ENCODE data around the gene VSNL1. TPM values are rescaled to one million over a fixed set of nuclear protein-coding genes. Genes with fewer than 3 reads are reported as not detected.

The VSNL1 gene
- total and polyA plus RNA-seq, 11 donors, result 2.6 to 26.3 (median 19.3) TPM

- no peak overlapping the region for H3K27ac ChIP-seq
- 93 to 96% (median 95%) methylated on average over 2 of the region's 2 CpGs for WGBS, 4 donors
- TF ChIP-seq POLR2A (IDR thresholded peaks at IDR 0.05), result no peak
- TF ChIP-seq, protein P1, sequence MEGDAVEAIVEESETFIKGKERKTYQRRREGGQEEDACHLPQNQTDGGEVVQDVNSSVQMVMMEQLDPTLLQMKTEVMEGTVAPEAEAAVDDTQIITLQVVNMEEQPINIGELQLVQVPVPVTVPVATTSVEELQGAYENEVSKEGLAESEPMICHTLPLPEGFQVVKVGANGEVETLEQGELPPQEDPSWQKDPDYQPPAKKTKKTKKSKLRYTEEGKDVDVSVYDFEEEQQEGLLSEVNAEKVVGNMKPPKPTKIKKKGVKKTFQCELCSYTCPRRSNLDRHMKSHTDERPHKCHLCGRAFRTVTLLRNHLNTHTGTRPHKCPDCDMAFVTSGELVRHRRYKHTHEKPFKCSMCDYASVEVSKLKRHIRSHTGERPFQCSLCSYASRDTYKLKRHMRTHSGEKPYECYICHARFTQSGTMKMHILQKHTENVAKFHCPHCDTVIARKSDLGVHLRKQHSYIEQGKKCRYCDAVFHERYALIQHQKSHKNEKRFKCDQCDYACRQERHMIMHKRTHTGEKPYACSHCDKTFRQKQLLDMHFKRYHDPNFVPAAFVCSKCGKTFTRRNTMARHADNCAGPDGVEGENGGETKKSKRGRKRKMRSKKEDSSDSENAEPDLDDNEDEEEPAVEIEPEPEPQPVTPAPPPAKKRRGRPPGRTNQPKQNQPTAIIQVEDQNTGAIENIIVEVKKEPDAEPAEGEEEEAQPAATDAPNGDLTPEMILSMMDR (IDR thresholded peaks at IDR 0.05), result no peak
- no peaks in the 10 kb centered on the region for H3K27me3 ChIP-seq
- DNase-seq (no peak), ATAC-seq (no peak)
- H3K4me3 ChIP-seq, result no peak overlapping the region
- no peaks in the 10 kb centered on the region for H3K9me3 ChIP-seq
- no peaks in the 10 kb centered on the region for H3K36me3 ChIP-seq
- peaks cover 0 to 13% (median 2%) of the 10 kb centered on the region in 12 donors for H3K4me1 ChIP-seq
- intact Hi-C loops (cut with DNase I), result no loop called here
These were observed 47.5 kb downstream of the VSNL1 start for GRCh38 chr2:17588031-17588430.

- TF ChIP-seq, protein P1 (IDR thresholded peaks at IDR 0.05), result no peak
- TF ChIP-seq POLR2A (IDR thresholded peaks at IDR 0.05), result no peak
- no peaks in the 10 kb centered on the region for H3K36me3 ChIP-seq
- H3K9me3 ChIP-seq, result no peaks in the 10 kb centered on the region
- DNase-seq (no peak), ATAC-seq (no peak)
- intact Hi-C loops (cut with DNase I), result no loop called here
- peaks cover 0 to 4% (median 0%) of the 10 kb centered on the region in 12 donors for H3K4me1 ChIP-seq
- no peak overlapping the region for H3K4me3 ChIP-seq
- 86 to 93% (median 90%) methylated on average over 2 of the region's 2 CpGs for WGBS, 4 donors
- H3K27me3 ChIP-seq, result no peaks in the 10 kb centered on the region
- no peak overlapping the region for H3K27ac ChIP-seq
These were observed 49.0 kb downstream of the VSNL1 start for GRCh38 chr2:17589406-17590035.

GRCh38 chr2:17590342-17590911 is 49.9 kb downstream of the VSNL1 start:
- WGBS, 4 donors, result 73 to 85% (median 78%) methylated on average over 2 of the region's 2 CpGs
- TF ChIP-seq POLR2A (IDR thresholded peaks at IDR 0.05), result no peak
- TF ChIP-seq, protein P1 (IDR thresholded peaks at IDR 0.05), result no peak
- intact Hi-C loops (cut with DNase I), result no loop called here
- DNase-seq (no peak), ATAC-seq (no peak)
- peaks cover 0 to 7% (median 0%) of the 10 kb centered on the region in 12 donors for H3K4me1 ChIP-seq
- no peaks in the 10 kb centered on the region for H3K9me3 ChIP-seq
- no peaks in the 10 kb centered on the region for H3K27me3 ChIP-seq
- H3K27ac ChIP-seq, result no peak overlapping the region
- H3K4me3 ChIP-seq, result no peak overlapping the region
- H3K36me3 ChIP-seq, result no peaks in the 10 kb centered on the region

- intact Hi-C loops (cut with DNase I), result no loop called here
- Histone ChIP-seq H3K36me3 (no peaks in the 10 kb centered on the region), H3K27me3 (no peaks in the 10 kb centered on the region), H3K9me3 (no peaks in the 10 kb centered on the region), H3K27ac (no peak overlapping the region), H3K4me1 (peaks cover 0 to 7% (median 0%) of the 10 kb centered on the region in 12 donors), H3K4me3 (no peak overlapping the region)
- TF ChIP-seq, protein P1 (IDR thresholded peaks at IDR 0.05), result no peak
- TF ChIP-seq POLR2A (IDR thresholded peaks at IDR 0.05), result no peak
- 72 to 79% (median 75%) methylated on average over 3 of the region's 3 CpGs for WGBS, 4 donors
- no peak for ATAC-seq
- DNase-seq, result no peak
These were observed 51.4 kb downstream of the VSNL1 start for GRCh38 chr2:17591846-17592245.
